Right atrium auricular region (tissue), 2 donors: ENCODE results near the gene KCNJ11. TPM values are rescaled to one million over a fixed set of nuclear protein-coding genes. Genes with fewer than 3 reads are reported as not detected.
A peak's percentile ranks its signal among the peaks of the same experiment; 100 is the strongest.

ENCODE experiments used
- DNase-seq: peaks from one replicate; pipeline ENCODE4 v3.0.0-alpha.2; 2019; ENCODE audit warnings: low spot score
- H3K27ac ChIP-seq, 2 donors: fragments of 200-600 bp; sonication (generic); 1 replicate in 1 of 2; 2 replicates in 1 of 2; pipeline ENCODE4 v1.5.1; 2016 to 2019
- H3K27me3 ChIP-seq, 2 donors: fragments of 200-600 bp; sonication (generic); one replicate each; pipeline versions ENCODE4 v1.5.1 to v1.6.0; 2017 to 2019
- H3K36me3 ChIP-seq: fragments of 200-600 bp; sonication (generic); one replicate; pipeline ENCODE4 v1.5.1; 2016
- H3K4me1 ChIP-seq, 2 donors: fragments of 200-600 bp; sonication (generic); one replicate each; pipeline versions ENCODE4 v1.5.1 to v1.6.0; 2017 to 2019
- H3K4me3 ChIP-seq, 2 donors: fragments of 200-600 bp; sonication (generic); 1 replicate in 1 of 2; 2 replicates in 1 of 2; pipeline ENCODE4 v1.5.1; 2017 to 2019; ENCODE audit warnings: mild to moderate bottlenecking in 1 of 2, moderate library complexity in 1 of 2
- H3K9me3 ChIP-seq, 2 donors: fragments of 200-600 bp; sonication (generic); one replicate each; pipeline ENCODE4 v1.5.1; 2019
- CTCF ChIP-seq, 2 donors: fragments of 200-600 bp; sonication (generic); IDR thresholded peaks; one replicate each; pipeline ENCODE4 v1.5.1; 2019; ENCODE audit warnings: antibody characterized with exemption in 2 of 2
- total RNA-seq, 2 donors: library from RNA; depleted of rRNA; stranded (reverse); fragments of >200 nt; gene quantifications; one replicate each; pipeline ENCODE4 v1.1.0, GENCODE V29; 2016

The KCNJ11 gene
- total RNA-seq, 2 donors from 2014 or later: 18.7 to 19.5 TPM

- DNase-seq: no peak
Observed at GRCh38 chr11:17394743-17395390, 6.4 kb upstream of the KCNJ11 start.

GRCh38 chr11:17393472-17393871 is 5.0 kb upstream of the KCNJ11 start:
- no peak for TF ChIP-seq CTCF (IDR thresholded peaks at IDR 0.05)
- H3K9me3 ChIP-seq: no peaks in the 10 kb centered on the region
- no peak overlapping the region for H3K4me3 ChIP-seq
- no peak overlapping the region for H3K27ac ChIP-seq
- no peak for DNase-seq
- no peaks in the 10 kb centered on the region for H3K27me3 ChIP-seq
- no peaks in the 10 kb centered on the region for H3K36me3 ChIP-seq
- H3K4me1 ChIP-seq: peaks cover 0 to 13% of the 10 kb centered on the region in 2 donors

More at GRCh38 chr11:17394743-17395390, 6.4 kb upstream of the KCNJ11 start:
- Histone ChIP-seq H3K27me3 (no peaks in the 10 kb centered on the region), H3K4me3 (no peak overlapping the region), H3K36me3 (no peaks in the 10 kb centered on the region), H3K27ac (no peak overlapping the region), H3K4me1 (peaks cover 0 to under 1% of the 10 kb centered on the region in 2 donors), H3K9me3 (no peaks in the 10 kb centered on the region)
- no peak for TF ChIP-seq CTCF (IDR thresholded peaks at IDR 0.05)

- Histone ChIP-seq H3K27ac (no peak overlapping the region), H3K4me3 (no peak overlapping the region), H3K36me3 (no peaks in the 10 kb centered on the region), H3K9me3 (no peaks in the 10 kb centered on the region), H3K4me1 (peaks cover 0 to 16% of the 10 kb centered on the region in 2 donors), H3K27me3 (no peaks in the 10 kb centered on the region)
- no peak for DNase-seq
- no peak for TF ChIP-seq CTCF (IDR thresholded peaks at IDR 0.05)
Observed at GRCh38 chr11:17392872-17393271, 4.4 kb upstream of the KCNJ11 start.

GRCh38 chr11:17391493-17392355 is 3.3 kb upstream of the KCNJ11 start:
- no peak for TF ChIP-seq CTCF (IDR thresholded peaks at IDR 0.05)
- Histone ChIP-seq H3K9me3 (no peaks in the 10 kb centered on the region), H3K27me3 (no peaks in the 10 kb centered on the region), H3K36me3 (no peaks in the 10 kb centered on the region), H3K4me1 (peaks cover 0 to 19% of the 10 kb centered on the region in 2 donors), H3K4me3 (no peak overlapping the region), H3K27ac (no peak overlapping the region)
- DNase-seq: no peak

GRCh38 chr11:17389957-17390649 is 1.6 kb upstream of the KCNJ11 start:
- H3K4me1 ChIP-seq: peaks cover 0 to 32% of the 10 kb centered on the region in 2 donors
- H3K27me3 ChIP-seq: no peaks in the 10 kb centered on the region
- no peaks in the 10 kb centered on the region for H3K36me3 ChIP-seq
- DNase-seq: no peak
- H3K4me3 ChIP-seq: no peak overlapping the region
- H3K27ac ChIP-seq: peak overlapping the region; percentile 77 to 83
- no peaks in the 10 kb centered on the region for H3K9me3 ChIP-seq
- no peak for TF ChIP-seq CTCF (IDR thresholded peaks at IDR 0.05)
